Activated CD8-positive, alpha-beta memory T cell treated with anti-CD3 and anti-CD28 coated beads, Interleukin-2, amount 50 U/mL, for 24 hours (primary cell): ENCODE results near the gene SLCO4A1.

ENCODE experiments used
- DNase-seq: peaks from one replicate; pipeline ENCODE4 v3.0.0-alpha.2; 2020; ENCODE audit errors: extremely low read depth

Gene SLCO4A1

GRCh38 chr20:62715201-62715600 is 72.9 kb downstream of the SLCO4A1 start:
- no peak for DNase-seq

- no peak for DNase-seq
Measured at GRCh38 chr20:62716198-62716940, 74.1 kb downstream of the SLCO4A1 start.

- no peak for DNase-seq
Measured at GRCh38 chr20:62716941-62717310, 74.6 kb downstream of the SLCO4A1 start.

- no peak for DNase-seq
Measured at GRCh38 chr20:62717933-62718332, 75.6 kb downstream of the SLCO4A1 start.

GRCh38 chr20:62718546-62718945 is 76.2 kb downstream of the SLCO4A1 start:
- no peak for DNase-seq

GRCh38 chr20:62719250-62719935 is 77.1 kb downstream of the SLCO4A1 start:
- DNase-seq, result no peak
